GM19468 (cell line): Measurements from ENCODE around the gene UGT1A3.
"Not testable (repeated sequence)": the region's sequence is repeated elsewhere in the genome, so short reads cannot be mapped to it uniquely, and the experiment has no call there.

Source experiments
- ATAC-seq: cut with Tn5 transposase; IDR thresholded peaks from one replicate; pipeline ENCODE4 v1.9.1; 2021; ENCODE audit warnings: mild to moderate bottlenecking, moderate library complexity, moderate number of reproducible peaks; ENCODE audit not compliant: unreplicated experiment; ENCODE audit errors: extremely low read depth

UGT1A3 gene

DNA sequence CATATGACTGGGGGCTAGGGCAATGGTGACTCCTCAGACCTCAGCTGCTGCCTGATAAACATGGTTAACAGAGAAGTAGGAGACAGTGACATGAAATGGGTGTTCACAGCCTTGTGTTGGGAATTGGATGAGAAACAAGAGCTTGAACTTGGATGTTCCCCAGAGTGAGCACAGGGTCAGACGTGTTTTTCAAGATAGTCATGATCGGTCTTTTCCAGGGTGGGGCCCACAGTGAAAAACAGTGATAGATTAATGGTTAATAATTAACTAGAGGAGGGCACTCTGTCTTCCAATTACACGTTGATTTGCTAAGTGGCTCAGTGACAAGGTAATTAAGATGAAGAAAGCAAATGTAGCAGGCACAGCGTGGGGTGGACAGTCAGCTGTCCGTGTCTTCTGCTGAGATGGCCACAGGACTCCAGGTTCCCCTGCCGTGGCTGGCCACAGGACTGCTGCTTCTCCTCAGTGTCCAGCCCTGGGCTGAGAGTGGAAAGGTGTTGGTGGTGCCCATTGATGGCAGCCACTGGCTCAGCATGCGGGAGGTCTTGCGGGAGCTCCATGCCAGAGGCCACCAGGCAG, at the start of gene UGT1A3:
Gene UGT1A3 (plus strand): TSS at position 320 of the 579 bp plus-strand sequence. CDS start 85 bp downstream, at position 405.
- ATAC-seq, result no peak

DNA sequence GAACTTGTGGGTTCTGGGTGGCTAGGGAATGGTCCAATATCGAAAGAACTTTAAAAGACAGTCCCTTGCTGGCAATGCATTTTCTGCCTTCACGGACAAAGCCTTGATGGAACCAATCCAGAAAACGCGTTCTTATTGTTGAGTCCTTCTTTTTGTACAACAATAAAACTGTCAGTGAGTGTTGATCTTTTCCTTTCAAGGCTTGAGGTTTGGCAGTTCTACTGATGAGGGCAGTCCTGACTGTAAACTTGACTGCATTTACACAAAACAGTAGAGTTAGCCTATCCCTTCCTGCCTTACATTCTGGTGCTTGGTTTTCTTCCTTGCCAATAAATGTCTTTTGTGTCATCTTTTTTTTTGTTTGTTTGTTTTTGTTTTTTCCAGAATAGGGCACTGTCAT, 49.6 kb upstream of the UGT1A3 start:
- ATAC-seq, result no peak

DNA sequence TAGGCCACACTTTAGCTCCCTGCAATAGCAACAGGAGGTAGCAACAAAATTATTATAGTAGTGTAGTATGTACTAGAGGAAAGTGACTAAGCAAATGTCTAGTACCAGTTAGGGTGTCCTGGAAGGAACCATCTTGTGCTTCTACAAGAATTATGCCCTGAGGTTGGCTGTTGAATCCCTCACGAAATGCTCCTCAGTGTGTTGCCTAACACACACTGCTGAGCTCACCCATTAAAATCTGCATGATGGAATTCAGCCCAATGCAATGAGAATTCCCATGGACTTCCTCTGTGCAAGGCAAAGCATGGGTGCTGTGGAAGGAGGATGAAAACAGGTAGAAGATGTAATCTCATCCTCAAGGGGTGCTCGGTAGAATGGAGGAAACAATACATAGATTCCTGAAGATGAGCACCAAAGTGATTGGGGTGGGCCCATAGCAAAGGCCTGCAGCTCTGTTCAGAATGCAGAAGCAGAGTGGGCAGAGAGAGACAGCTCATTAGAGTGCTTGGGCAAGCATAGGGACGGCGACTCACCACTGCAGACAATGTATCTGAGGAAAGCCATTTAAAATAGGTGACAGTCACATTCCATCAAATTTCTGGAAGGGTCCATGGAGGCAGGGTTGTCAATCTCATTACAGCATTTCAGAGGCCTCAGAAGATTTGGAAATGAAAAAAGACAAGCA, 48.3 kb upstream of the UGT1A3 start:
- no peak for ATAC-seq

DNA sequence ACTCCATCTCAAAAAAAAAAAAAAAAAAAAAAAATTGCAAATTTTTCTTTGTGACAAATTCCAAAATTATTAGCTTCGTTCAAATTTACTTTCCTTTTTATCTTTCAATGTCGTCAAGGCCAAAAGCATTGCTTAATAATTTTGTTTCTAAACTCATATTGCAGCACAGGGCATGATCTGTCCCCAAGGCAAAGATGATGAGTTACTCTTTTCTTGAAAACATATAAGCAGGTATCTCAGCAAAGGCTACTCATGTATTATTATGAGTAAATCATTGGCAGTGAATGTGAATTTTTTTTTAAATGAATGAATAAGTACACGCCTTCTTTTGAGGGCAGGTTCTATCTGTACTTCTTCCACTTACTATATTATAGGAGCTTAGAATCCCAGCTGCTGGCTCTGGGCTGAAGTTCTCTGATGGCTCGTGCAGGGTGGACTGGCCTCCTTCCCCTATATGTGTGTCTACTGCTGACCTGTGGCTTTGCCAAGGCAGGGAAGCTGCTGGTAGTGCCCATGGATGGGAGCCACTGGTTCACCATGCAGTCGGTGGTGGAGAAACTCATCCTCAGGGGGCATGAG, 47.2 kb upstream of the UGT1A3 start, which contains the start of gene UGT1A7:
Gene UGT1A7 (plus strand): TSS at position 381 of the 579 bp plus-strand sequence. CDS start 37 bp downstream, at position 418.
- ATAC-seq, result no peak

DNA sequence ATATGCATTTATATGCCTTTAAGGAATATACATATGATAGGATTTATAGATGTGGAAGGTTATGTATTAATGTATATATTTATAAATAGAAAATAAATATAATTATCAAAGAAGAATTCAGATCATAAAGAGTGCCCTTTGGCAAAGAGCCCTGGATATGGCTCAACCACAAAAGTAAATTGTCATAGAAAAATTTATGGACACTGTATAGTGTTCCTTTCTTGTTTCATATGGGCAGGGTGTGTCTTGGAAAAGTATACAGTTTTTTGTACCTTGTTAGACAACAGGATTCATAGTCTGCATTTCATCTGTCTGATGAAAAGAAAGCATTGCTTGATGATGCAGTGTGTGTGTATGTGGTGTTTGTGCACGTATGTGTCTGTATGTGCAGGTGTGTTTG, 44.2 kb upstream of the UGT1A3 start:
- ATAC-seq, result no peak

DNA sequence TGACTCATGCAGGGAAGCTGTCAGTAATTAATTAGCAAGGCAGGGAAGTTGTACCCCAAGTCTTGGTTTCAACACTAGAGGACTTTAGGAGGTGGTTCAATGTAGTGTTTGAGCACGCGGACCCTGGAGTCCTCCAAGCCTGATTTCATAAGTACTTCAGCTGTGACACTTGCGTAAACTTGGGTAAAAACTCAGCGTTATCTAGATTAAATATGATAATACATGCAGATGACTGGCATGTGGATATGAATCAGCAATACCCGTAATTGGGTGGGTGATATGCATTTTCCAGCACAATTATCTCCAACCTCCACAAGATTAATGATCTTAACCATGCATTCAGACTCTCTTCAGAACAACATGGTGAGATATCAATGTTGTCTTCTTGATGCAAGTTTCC, 41.9 kb upstream of the UGT1A3 start:
- no peak for ATAC-seq

DNA sequence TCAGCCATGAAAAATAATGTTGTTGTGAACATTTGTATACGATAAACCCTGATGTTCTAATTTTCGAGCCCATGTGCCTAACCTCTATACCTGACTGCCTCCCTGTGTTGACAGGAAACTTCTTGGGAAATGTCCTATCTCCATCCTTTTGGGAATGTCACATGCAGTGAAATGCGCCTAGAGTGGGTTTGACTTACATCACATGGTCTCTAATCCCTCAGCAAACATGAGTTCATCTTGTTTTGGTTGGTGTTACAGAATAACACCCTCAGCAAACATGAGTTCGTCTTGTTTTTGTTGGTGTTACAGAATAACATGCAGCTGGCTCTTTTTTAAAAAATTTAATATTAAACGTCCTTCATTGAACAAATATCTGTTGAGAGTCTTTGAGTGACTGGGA, 40.5 kb upstream of the UGT1A3 start:
- ATAC-seq, result no peak

DNA sequence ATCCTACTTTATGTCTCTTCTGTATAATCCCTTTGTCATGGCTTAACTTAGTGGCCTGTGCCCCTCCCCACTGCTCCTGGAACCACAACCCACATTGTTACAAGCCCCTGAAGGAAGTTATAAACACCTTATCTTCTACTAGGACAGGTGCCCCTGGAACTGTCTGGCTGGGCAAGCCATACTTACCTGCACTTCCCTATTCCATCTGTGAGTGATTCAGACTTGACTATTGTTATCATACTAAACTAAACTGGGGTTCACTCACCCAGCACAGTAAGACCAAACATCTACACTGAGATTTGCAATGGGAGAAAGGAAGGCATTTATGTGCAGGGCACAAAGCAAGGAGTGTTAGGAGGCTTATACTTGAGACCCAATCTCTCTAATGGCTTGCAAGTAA, 39.8 kb upstream of the UGT1A3 start:
- no peak for ATAC-seq

DNA sequence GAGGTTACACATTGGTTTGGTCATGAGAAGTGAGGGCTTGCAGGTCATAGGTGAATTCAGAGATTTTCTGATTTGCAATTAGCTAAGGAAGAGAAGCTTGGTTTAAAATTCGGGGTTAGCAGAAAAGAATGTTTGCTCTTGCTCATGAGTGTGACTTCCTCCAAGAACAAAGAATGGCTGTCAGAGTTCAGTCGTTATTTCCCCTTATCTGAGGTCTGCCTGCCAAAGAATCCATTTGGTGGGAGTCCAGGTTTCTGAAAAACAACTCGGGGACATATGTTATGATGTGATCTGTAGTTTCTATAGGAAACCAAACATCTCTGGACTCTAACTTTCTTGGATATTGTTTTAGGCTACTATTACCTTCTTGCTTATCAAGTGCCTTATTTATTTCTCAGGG, 39.3 kb upstream of the UGT1A3 start:
- ATAC-seq, result no peak

DNA sequence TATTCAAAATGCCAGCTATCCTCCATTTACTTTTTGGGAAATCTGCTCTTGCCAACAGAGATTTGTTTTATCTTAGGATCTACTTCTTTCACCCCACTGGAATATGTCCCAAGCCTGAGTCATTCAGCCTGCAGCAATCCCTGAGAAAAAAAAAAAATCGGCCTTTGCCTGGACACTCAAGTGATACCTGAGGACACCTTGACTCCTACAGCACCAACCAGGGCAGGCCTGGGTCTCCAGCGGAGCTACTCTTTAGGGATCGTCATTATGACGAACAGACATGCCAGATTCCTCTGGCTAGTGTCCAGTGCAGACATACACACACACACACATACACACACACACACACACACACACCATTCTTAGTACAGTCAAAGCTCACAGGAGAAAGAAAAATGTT, 38.4 kb upstream of the UGT1A3 start:
- ATAC-seq, result no peak

DNA sequence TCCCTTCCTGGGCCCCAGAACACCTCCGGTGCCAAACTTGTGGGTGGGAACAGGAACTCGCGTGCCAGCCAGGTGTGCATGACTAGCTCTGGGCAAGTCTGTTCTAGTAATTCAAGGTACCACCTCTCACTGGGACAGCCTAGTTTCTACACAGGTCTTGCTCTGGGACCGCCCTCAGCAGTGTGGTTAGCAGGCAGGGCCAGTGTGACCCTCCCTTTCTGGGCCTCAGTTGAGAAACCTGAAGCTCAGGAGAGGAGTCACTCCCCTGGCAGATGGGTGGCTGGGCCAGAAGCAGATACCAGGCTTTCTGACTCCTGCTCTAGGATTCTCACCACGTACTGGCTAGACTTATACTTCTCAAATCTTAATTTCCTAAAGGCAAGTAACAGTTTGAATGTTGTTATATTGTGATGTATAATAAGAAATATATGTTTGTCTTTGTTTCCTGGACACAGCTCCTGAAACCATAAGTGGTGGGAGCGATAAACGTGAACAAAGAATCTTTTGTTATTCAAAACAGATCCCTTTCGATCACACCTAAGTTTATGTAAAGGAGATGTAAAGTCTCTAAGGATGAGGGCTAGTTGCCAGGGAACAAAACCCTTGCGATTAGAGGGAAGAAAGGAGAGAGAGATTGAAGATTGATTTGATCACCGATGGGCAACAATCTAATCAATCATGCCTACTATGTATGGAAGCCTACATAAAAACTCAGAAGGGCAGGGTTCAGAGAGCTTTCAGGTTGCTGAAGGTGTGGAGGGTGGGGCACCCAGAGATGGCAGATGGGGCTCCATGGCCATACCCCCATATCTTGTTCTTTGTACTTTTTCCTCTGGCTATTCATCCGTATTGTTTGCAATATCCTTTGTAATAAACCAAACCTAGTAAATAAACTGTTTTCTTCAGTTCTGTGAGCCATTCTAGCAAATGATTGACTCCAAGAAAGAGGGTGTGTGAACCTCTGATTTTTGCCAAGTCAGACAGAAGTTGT, 37.1 kb upstream of the UGT1A3 start:
- ATAC-seq, result no peak

DNA sequence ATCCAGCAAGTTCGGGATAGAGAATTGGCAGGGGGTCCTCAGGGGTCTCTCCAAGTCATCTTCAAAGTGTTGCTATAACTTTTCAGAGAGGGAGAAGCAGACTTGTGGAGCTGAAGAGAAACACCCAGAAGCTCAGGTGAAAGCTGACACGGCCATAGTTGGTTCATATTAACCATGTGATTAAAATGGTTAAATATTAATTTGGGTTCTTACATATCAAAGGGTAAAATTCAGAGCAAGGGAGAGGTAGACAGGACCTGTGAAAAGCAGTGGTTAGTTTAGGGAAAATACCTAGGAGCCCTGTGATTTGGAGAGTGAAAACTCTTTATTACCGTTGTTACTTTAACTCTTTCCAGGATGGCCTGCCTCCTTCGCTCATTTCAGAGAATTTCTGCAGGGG, 36.2 kb upstream of the UGT1A3 start, which contains the start of gene UGT1A6:
Gene UGT1A6 (plus strand): TSS at position 243 of the 400 bp plus-strand sequence. CDS start 115 bp downstream, at position 358.
- ATAC-seq, result no peak

DNA sequence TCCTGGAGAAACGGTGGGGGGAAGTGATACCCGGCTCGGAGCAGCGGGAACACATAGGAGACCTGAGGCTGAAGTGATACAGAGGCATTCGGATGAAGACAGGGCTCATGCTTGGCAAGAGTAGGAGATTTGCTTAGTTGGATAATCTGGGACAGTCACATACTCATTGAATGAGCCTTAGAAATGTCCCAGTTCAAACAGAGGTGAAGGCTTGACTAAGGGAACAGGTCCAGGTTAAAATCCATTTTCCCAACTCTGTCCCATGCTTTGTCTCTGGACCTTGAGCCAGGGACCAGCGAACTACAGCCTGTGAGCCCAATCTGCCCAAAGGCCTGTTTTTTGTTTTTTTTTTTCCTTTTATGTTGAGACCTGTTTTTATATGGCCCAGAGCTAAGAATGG, 34.9 kb upstream of the UGT1A3 start:
- no peak for ATAC-seq

DNA sequence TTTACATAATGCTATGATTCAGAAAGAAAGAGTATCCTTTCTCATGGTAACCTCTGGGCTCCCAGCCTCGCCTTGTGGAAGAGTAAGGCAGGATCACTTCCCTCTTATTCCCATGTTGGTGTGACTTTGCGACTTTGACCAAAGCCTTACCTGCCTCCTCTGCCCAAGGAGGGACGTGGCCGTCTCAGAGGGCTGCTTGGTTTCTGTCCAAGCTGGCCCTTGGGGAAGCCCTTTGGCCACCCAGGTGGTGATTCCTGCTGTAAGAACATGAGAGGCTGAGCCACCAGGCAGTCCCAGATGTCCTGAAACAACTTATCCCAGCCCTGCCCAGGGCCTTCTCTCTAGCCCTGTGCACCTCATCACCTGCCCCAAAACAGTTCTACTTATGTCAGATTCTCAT, 30.1 kb upstream of the UGT1A3 start:
- ATAC-seq, result no peak

DNA sequence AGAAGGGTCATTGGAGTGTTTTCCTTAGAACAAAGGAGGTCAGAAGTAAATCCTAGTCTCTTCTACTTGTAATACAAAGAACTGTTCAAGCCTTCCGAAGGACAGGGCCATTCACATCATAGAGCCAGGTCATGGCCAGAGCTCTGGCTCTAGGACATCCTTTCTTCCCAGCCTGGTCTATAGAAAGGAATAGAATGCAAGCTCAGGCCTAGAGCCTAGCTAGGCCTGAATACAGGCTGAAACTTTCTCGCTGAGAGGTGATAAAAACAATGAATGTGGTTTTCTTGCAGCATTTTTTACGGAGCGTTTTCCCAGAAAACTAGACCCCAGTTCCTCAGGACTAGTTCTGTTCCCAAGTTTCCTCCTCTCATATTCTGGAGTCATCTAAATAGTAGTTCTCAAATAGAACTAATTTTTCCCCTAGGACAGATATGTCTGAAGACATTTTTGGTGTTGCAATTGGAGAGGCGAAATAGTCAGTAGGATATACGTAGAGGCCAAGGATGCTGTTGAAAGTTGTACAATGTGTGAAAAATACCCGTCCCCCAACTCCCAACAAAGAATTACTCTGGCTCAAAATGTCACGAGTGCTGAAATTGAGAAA, 29.3 kb upstream of the UGT1A3 start:
- ATAC-seq, result no peak

DNA sequence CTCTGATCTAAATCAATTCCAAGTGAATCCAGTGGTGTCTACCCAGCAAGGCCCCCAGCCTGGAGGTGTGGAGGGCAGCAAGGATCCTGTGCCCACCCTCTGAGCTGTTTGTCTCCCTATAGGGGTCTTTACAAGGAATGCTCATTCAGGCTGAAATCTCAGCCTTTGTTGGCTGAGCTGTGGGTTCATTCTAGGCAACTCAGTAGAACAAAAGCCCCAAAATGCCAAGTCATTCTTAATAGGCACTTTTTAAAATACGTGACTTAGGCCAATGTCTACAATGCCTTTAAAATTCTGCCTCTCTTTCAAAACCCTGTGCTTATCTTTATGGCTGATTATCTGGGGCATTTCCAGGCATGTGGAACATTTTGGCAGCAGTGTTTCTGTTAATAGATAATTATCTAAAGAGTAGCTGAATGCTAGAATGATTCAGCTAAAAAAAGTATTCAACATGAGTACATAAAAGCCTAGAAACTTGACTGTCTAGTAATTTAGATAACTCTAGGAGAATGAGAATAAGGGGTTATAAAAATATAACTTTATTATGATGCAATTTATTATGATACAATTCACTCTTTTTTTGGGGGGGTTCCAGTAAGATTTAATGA, 28.7 kb upstream of the UGT1A3 start:
- ATAC-seq, result no peak

DNA sequence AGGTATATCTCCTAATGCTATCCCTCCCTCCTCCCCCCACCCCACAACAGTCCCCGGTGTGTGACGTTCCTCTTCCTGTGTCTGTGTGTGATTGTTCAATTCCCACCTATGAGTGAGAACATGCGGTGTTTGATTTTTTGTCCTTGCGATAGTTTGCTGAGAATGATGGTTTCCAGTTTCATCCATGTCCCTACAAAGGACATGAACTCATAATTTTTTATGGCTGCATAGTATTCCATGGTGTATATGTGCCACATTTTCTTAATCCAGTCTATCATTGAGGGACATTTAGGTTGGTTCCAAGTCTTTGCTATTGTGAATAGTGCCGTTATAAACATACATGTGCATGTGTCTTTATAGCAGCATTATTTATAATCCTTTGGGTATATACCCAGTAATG, 28.0 kb upstream of the UGT1A3 start:
- ATAC-seq, result not testable (repeated sequence)

DNA sequence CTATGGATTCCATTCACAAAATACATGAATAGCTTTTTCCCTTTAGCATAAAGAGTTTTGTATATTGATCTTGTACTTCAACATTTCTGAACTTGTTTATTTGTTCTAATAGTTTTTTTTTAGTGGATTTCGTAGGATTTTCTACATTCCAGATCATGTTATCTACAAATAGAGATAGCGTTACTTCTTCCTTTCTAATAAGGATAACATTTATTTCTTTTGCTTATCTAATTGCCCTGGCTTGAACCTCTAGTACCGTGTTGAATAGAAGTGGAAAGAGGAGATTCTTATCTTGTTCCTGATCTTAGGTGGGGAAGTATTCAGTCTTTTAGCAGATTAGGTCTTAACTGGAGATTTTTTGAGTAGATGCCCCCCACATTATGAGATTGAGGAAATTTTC, 26.6 kb upstream of the UGT1A3 start:
- ATAC-seq, result no peak

DNA sequence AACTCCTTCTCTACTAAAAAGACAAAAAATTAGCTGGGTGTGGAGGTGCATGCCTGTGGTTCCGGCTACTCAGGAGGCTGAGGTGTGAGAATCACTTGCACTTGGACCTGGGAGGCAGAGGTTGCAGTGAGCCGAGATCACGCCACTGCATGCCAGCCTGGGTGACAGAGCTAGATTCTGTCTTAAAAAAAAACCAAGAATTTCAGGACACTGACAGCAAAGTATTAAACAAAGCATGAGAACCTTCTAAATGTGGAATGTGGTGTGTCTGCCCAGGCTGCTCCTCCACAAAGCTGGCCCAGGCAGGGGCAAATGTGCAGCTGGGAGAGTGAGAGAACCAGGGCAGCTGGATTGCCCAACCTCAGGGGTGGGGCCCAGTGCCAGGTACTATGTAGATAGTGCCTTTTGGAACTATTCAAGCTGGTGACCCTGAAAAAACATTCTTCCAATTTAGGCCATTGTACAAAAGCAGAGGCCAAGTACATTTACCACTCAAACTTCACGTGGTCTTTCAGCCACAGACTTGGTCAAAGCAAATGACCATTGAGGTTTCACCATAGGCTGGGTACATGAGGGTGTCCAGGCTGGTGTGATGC, 22.8 kb upstream of the UGT1A3 start:
- ATAC-seq, result no peak
